ENCODE measurements around the gene GFRA4.

The GFRA4 gene

GRCh38 chr20:3678856-3679720 lies 15.9 kb upstream of the GFRA4 start:
- TF ChIP-seq CTCF (IDR thresholded peaks at IDR 0.05; ENCODE audit: insufficient read depth, low read length, missing control alignments) = no peak
- no peak for DNase-seq (ENCODE audit: low read depth, low spot score)

GRCh38 chr20:3678198-3678597 lies 15.0 kb upstream of the GFRA4 start:
- POLR2A ChIA-PET = interaction anchor here (1.3 to 1.6 kb wide), 2 partner anchors 9 to 33 kb away, joined by 3 to 5 read pairs; no protein-coding TSS in a partner anchor
- H3K4me3 ChIP-seq (ENCODE audit: low read depth, low read length) = no peak overlapping the region
- TF ChIP-seq CTCF (IDR thresholded peaks at IDR 0.05; ENCODE audit: insufficient read depth, low read length, missing control alignments) = no peak
- no peak for DNase-seq (ENCODE audit: low read depth, low spot score)
- CTCF ChIA-PET = interaction anchor here (1.0 to 43.4 kb wide), 15 partner anchors 9 to 177 kb away, joined by 4 to 1151 read pairs (median 27); partner anchors contain the start of genes ADISSP, AP5S1, CENPB and SIGLEC1

More at GRCh38 chr20:3678856-3679720, 15.9 kb upstream of the GFRA4 start:
- ChIA-PET POLR2A (interaction anchor here (0.8 to 1.6 kb wide), 5 partner anchors 8 to 139 kb away, joined by 3 to 5 read pairs (median 3); no protein-coding TSS in a partner anchor), CTCF (interaction anchor here (1.2 to 43.4 kb wide), 15 partner anchors 11 to 176 kb away, joined by 3 to 1151 read pairs (median 26); partner anchors contain the start of genes ADISSP, AP5S1, CENPB and SIGLEC1)
- H3K4me3 ChIP-seq (ENCODE audit: low read depth, low read length) = peak overlapping the region; percentile 70

DNA sequence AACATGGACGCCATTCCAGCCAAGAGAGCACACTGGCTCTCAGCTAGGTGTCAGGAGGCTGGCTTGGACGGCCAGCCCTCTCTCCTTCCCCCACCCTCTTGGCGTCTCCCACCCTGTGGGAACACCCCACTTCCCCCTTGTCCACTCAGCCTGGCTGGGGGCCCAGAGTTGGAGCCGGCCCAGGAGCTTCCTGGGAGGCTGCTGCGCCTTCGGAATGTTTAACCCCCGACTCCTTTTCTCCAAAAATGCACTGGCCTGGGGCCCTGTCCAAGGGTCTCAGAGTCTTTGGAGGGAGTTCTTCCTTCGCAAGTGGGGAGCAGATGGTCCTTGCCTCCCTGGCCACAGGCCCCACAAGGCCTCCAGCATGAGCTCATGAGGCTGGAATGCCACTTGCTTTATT lies 14.5 kb upstream of the GFRA4 start:
- POLR2A ChIA-PET = interaction anchor here (1.3 to 1.6 kb wide), 3 partner anchors 9 to 91 kb away, joined by 3 to 5 read pairs (median 4); no protein-coding TSS in a partner anchor

DNA sequence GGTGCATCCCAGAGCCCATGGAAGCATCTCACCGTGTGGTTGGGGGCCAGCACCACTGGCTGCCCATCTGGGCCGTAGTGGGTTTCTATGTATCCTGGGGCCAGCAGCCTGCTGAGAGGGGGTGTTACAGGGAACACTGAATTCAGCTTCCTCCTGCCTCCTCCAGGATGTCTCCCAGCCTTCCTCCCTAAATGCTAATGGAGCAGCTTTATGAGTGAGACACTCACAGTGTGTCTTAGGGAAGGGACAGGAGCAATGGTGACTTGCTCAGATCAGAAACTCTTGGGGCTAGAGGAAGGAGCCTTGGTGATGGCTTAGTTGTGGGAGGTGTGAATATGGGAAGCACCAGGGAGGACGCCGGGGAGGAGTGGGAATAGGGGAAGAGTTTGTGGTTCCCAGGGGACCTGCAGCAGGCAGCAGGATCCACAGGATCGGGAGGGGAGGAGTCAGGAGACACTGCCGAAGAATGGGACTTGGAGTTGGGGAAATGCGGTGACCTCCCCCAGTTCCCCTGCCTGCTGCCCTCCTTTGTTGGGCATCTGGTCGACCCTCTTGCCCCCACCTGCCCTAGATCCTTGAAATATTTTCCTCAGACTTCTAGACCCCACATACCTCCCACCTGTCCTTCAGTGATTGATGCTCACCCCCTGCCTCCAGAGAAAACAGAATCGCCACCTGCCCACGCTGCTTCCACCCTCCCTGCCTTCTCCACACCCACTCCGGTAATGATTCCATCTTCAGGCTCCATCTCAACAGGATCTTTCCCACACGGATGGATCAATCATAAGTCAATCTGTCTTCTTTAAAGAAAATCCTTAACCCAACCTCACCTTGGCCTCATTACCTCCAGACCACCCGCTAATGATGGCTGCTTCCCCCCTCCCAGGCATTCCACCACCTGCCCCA lies 12.0 kb upstream of the GFRA4 start:
- no peak for TF ChIP-seq CTCF (IDR thresholded peaks at IDR 0.05; ENCODE audit: insufficient read depth, low read length, missing control alignments)
- ChIA-PET POLR2A (no interaction called here), CTCF (interaction anchor here (0.6 to 43.4 kb wide), 15 partner anchors 8 to 144 kb away, joined by 3 to 1151 read pairs (median 17); partner anchors contain the start of genes AP5S1, CENPB, SIGLEC1 and SPEF1)
- DNase-seq (ENCODE audit: low read depth, low spot score) = no peak
- no peak overlapping the region for H3K4me3 ChIP-seq (ENCODE audit: low read depth, low read length)

More for the DNA sequence above, 14.5 kb upstream of the GFRA4 start:
- H3K4me3 ChIP-seq (ENCODE audit: low read depth, low read length) = no peak overlapping the region
- CTCF ChIA-PET = interaction anchor here (1.0 to 43.4 kb wide), 22 partner anchors 9 to 194 kb away, joined by 3 to 1151 read pairs (median 12); partner anchors contain the start of genes ADISSP, AP5S1, CENPB and SIGLEC1
- no peak for DNase-seq (ENCODE audit: low read depth, low spot score)
- TF ChIP-seq CTCF (IDR thresholded peaks at IDR 0.05; ENCODE audit: insufficient read depth, low read length, missing control alignments) = no peak

- ChIA-PET POLR2A (no interaction called here), CTCF (interaction anchor here (1.3 to 43.4 kb wide), 6 partner anchors 12 to 145 kb away, joined by 6 to 1151 read pairs (median 64); partner anchors contain the start of genes AP5S1, SIGLEC1 and SPEF1)
- TF ChIP-seq CTCF (IDR thresholded peaks at IDR 0.05; ENCODE audit: insufficient read depth, low read length, missing control alignments) = no peak
- DNase-seq (ENCODE audit: low read depth, low spot score) = no peak
- H3K4me3 ChIP-seq (ENCODE audit: low read depth, low read length) = no peak overlapping the region
Measured at GRCh38 chr20:3674447-3674846, 11.2 kb upstream of the GFRA4 start.

Data from AG04449 (cell line).